WTC11 (cell line): ENCODE results near the gene CDKN2AIP. TPM values are rescaled to one million over a fixed set of nuclear protein-coding genes. Genes with fewer than 3 reads are reported as not detected.

Experiments
- ATAC-seq: fragments of 200-7000 bp; cut with Tn5 transposase; 2 replicates; pipeline ENCODE4 v1.10.0; 2021; ENCODE audit warnings: mild to moderate bottlenecking, moderate library complexity
- CTCF ChIA-PET: fragments of 300-600 bp; sonication (Branson Sonifier 250); formaldehyde crosslinking; loops from one replicate; lab custom pipeline; 2021; ENCODE audit warnings: antibody characterized with exemption; lab: Charles Lee
- POLR2A ChIA-PET: fragments of 350-600 bp; sonication (Branson Sonifier 250); formaldehyde crosslinking; loops from one replicate; lab custom pipeline; 2021; ENCODE audit warnings: antibody characterized with exemption; lab: Charles Lee
- DNase-seq: peaks from one replicate; pipeline ENCODE4 v3.0.0; 2021; ENCODE audit warnings: low spot score
- H3K27ac Mint-ChIP-seq: 2 replicates; pipeline ENCODE4 v1.8.0; 2021; ENCODE audit warnings: mixed read lengths
- H3K27me3 Mint-ChIP-seq: 2 replicates; pipeline ENCODE4 v1.8.0; 2021; ENCODE audit warnings: low read depth, mild to moderate bottlenecking, moderate library complexity, mixed read lengths
- H3K36me3 Mint-ChIP-seq: 2 replicates; pipeline ENCODE4 v1.8.0; 2021; ENCODE audit warnings: mixed read lengths
- H3K4me1 Mint-ChIP-seq: 2 replicates; pipeline ENCODE4 v1.8.0; 2022; ENCODE audit warnings: mixed read lengths
- H3K4me3 Mint-ChIP-seq: 2 replicates; pipeline ENCODE4 v1.8.0; 2021; ENCODE audit warnings: mild to moderate bottlenecking, moderate library complexity, mixed read lengths
- H3K9me3 Mint-ChIP-seq: 2 replicates; pipeline ENCODE4 v1.8.0; 2021; ENCODE audit warnings: mixed read lengths
- ATF1 ChIP-seq: sonication (generic); formaldehyde crosslinking; IDR thresholded peaks from 2 replicates; pipeline ENCODE4 v1.8.1; 2023; ENCODE audit warnings: mild to moderate bottlenecking, moderate library complexity, missing genetic modification reagents
- ETV6 ChIP-seq: sonication (generic); formaldehyde crosslinking; IDR thresholded peaks from 2 replicates; pipeline ENCODE4 v1.8.1; 2022; ENCODE audit warnings: mild to moderate bottlenecking, missing genetic modification reagents
- GABPB1 ChIP-seq: sonication (generic); formaldehyde crosslinking; IDR thresholded peaks from 2 replicates; pipeline ENCODE4 v1.8.1; 2023; ENCODE audit warnings: mild to moderate bottlenecking, missing genetic modification reagents
- JAZF1 ChIP-seq: fragments of 250-450 bp; sonication (Bioruptor Pico); IDR thresholded peaks from 2 replicates; pipeline ENCODE4 v1.9.0; 2021; ENCODE audit warnings: moderate library complexity, mild to moderate bottlenecking, inconsistent platforms
- KAT7 ChIP-seq: sonication (generic); formaldehyde crosslinking; IDR thresholded peaks from 2 replicates; pipeline ENCODE4 v1.8.1; 2023; ENCODE audit warnings: missing genetic modification reagents, mild to moderate bottlenecking, borderline replicate concordance
- RORB ChIP-seq: fragments of 250-450 bp; sonication (Bioruptor Pico); IDR thresholded peaks from 2 replicates; pipeline ENCODE4 v1.9.0; 2021; ENCODE audit warnings: mild to moderate bottlenecking
- total RNA-seq: library from RNA; stranded (reverse); gene quantifications from 3 replicates; pipeline ENCODE4 v1.2.3, GENCODE V29; 2021
- TF ChIP-seq, protein P1 (sequence below): fragments of 250-450 bp; sonication (Bioruptor Pico); IDR thresholded peaks from 2 replicates; pipeline ENCODE4 v2.1.2; 2022; ENCODE audit warnings: mild to moderate bottlenecking, moderate library complexity
- TF ChIP-seq, protein P2 (sequence below): sonication (generic); formaldehyde crosslinking; IDR thresholded peaks from 2 replicates; pipeline ENCODE4 v1.8.0; 2023; ENCODE audit warnings: mild to moderate bottlenecking, missing genetic modification reagents
- TF ChIP-seq, protein P3 (sequence below): fragments of 200-600 bp; IDR thresholded peaks from 2 replicates; pipeline ENCODE4 v1.8.0; 2022; ENCODE audit warnings: antibody characterized with exemption
- TF ChIP-seq, protein P4 (sequence below): fragments of 250-450 bp; sonication (Bioruptor Pico); IDR thresholded peaks from 2 replicates; pipeline ENCODE4 v1.9.0; 2021; ENCODE audit warnings: moderate library complexity, mild to moderate bottlenecking, inconsistent platforms, borderline replicate concordance
- TF ChIP-seq, protein P5 (sequence below): sonication (generic); formaldehyde crosslinking; IDR thresholded peaks from 2 replicates; pipeline ENCODE4 v1.8.0; 2022; ENCODE audit warnings: missing genetic modification reagents
- TF ChIP-seq, protein P6 (sequence below): sonication (generic); formaldehyde crosslinking; IDR thresholded peaks from 2 replicates; pipeline ENCODE4 v1.8.1; 2023; ENCODE audit warnings: mild to moderate bottlenecking, moderate library complexity, missing genetic modification reagents

Gene CDKN2AIP
- total RNA-seq, 1 experiment from 2014 or later = 13.7 TPM

DNA sequence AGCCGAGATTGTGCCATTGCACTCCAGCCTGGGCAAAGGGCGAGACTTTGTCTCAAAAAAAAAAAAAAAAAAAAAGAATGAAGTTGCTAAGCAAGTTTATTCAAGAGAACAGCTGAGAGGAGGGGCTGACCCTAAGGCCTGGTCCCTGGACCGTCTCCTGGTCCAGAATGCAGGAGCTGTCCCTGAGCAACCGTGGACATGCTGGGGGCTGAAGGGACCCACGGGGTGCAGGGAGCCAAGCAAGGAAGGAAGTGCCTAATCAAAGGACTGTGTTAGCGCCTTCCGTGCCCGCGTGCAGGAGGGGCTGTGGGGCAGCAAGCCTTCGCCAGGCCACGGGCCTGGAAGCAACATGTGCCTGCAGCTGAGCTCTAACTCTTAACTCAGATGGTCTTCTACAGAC is 39.1 kb upstream of the CDKN2AIP start (continued):
- TF ChIP-seq, protein P1, sequence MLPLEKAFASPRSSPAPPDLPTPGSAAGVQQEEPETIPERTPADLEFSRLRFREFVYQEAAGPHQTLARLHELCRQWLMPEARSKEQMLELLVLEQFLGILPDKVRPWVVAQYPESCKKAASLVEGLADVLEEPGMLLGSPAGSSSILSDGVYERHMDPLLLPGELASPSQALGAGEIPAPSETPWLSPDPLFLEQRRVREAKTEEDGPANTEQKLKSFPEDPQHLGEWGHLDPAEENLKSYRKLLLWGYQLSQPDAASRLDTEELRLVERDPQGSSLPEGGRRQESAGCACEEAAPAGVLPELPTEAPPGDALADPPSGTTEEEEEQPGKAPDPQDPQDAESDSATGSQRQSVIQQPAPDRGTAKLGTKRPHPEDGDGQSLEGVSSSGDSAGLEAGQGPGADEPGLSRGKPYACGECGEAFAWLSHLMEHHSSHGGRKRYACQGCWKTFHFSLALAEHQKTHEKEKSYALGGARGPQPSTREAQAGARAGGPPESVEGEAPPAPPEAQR (CRISPR knock-in tag) = no peak
- TF ChIP-seq, protein P2, sequence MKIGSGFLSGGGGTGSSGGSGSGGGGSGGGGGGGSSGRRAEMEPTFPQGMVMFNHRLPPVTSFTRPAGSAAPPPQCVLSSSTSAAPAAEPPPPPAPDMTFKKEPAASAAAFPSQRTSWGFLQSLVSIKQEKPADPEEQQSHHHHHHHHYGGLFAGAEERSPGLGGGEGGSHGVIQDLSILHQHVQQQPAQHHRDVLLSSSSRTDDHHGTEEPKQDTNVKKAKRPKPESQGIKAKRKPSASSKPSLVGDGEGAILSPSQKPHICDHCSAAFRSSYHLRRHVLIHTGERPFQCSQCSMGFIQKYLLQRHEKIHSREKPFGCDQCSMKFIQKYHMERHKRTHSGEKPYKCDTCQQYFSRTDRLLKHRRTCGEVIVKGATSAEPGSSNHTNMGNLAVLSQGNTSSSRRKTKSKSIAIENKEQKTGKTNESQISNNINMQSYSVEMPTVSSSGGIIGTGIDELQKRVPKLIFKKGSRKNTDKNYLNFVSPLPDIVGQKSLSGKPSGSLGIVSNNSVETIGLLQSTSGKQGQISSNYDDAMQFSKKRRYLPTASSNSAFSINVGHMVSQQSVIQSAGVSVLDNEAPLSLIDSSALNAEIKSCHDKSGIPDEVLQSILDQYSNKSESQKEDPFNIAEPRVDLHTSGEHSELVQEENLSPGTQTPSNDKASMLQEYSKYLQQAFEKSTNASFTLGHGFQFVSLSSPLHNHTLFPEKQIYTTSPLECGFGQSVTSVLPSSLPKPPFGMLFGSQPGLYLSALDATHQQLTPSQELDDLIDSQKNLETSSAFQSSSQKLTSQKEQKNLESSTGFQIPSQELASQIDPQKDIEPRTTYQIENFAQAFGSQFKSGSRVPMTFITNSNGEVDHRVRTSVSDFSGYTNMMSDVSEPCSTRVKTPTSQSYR (CRISPR knock-in tag) = no peak
- TF ChIP-seq ATF1 = no peak

DNA sequence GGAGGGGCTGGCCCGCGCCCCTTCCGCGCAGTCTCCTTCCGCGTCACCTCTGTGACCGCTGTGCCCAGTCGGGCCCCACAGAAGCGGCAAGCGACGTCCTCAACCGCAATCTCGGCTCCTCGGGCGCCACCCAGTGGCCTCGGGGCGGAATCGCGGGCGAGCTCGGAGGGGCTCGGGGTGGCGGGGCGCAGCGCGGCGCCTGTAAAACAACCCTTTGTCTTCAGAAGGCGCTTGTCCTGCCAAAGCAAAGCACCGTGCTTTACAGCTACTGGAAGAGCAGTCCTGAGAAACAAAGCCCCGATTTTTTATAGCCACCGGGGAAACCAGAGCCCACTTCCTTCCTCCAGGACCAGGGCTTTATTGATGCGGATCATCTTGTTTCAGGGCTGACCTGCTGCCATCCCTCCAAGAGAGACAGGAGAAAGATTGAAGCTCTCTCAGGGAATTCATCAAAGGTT is 37.3 kb upstream of the CDKN2AIP start:
- ChIA-PET POLR2A (no interaction called here), CTCF (interaction anchor here (0.5 to 1.9 kb wide), 39 partner anchors 8 to 584 kb away, joined by 3 to 22 read pairs (median 4); partner anchors contain the start of genes CDKN2AIP and WWC2)
- Mint-ChIP-seq H3K27ac (0 out of 2 replicates have a peak overlapping the region, but pooled peaks have one; percentile 72), H3K36me3 (no peaks in the 10 kb centered on the region), H3K4me1 (peaks cover 14% of the 10 kb centered on the region), H3K27me3 (no peaks in the 10 kb centered on the region; the same call in 1 of the 2 replicates), H3K9me3 (no peaks in the 10 kb centered on the region), H3K4me3 (peak overlapping the region; percentile 54)
- ATAC-seq = peak; percentile 93
- peak; percentile 95 for DNase-seq
- TF ChIP-seq, protein P3, sequence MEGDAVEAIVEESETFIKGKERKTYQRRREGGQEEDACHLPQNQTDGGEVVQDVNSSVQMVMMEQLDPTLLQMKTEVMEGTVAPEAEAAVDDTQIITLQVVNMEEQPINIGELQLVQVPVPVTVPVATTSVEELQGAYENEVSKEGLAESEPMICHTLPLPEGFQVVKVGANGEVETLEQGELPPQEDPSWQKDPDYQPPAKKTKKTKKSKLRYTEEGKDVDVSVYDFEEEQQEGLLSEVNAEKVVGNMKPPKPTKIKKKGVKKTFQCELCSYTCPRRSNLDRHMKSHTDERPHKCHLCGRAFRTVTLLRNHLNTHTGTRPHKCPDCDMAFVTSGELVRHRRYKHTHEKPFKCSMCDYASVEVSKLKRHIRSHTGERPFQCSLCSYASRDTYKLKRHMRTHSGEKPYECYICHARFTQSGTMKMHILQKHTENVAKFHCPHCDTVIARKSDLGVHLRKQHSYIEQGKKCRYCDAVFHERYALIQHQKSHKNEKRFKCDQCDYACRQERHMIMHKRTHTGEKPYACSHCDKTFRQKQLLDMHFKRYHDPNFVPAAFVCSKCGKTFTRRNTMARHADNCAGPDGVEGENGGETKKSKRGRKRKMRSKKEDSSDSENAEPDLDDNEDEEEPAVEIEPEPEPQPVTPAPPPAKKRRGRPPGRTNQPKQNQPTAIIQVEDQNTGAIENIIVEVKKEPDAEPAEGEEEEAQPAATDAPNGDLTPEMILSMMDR = peak; percentile 91
- TF ChIP-seq, protein P4, sequence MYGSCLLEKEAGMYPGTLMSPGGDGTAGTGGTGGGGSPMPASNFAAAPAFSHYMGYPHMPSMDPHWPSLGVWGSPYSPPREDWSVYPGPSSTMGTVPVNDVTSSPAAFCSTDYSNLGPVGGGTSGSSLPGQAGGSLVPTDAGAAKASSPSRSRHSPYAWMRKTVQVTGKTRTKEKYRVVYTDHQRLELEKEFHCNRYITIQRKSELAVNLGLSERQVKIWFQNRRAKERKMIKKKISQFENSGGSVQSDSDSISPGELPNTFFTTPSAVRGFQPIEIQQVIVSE (CRISPR knock-in tag) = no peak
- TF ChIP-seq RORB (CRISPR knock-in tag) (no peak), GABPB1 (CRISPR knock-in tag) (no peak; the same call in 1 of the 2 replicates), JAZF1 (no peak), KAT7 (CRISPR knock-in tag) (no peak), ETV6 (CRISPR knock-in tag) (peak; percentile 73; the same call in 1 of the 2 replicates)
- TF ChIP-seq, protein P5, sequence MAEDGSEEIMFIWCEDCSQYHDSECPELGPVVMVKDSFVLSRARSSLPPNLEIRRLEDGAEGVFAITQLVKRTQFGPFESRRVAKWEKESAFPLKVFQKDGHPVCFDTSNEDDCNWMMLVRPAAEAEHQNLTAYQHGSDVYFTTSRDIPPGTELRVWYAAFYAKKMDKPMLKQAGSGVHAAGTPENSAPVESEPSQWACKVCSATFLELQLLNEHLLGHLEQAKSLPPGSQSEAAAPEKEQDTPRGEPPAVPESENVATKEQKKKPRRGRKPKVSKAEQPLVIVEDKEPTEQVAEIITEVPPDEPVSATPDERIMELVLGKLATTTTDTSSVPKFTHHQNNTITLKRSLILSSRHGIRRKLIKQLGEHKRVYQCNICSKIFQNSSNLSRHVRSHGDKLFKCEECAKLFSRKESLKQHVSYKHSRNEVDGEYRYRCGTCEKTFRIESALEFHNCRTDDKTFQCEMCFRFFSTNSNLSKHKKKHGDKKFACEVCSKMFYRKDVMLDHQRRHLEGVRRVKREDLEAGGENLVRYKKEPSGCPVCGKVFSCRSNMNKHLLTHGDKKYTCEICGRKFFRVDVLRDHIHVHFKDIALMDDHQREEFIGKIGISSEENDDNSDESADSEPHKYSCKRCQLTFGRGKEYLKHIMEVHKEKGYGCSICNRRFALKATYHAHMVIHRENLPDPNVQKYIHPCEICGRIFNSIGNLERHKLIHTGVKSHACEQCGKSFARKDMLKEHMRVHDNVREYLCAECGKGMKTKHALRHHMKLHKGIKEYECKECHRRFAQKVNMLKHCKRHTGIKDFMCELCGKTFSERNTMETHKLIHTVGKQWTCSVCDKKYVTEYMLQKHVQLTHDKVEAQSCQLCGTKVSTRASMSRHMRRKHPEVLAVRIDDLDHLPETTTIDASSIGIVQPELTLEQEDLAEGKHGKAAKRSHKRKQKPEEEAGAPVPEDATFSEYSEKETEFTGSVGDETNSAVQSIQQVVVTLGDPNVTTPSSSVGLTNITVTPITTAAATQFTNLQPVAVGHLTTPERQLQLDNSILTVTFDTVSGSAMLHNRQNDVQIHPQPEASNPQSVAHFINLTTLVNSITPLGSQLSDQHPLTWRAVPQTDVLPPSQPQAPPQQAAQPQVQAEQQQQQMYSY (CRISPR knock-in tag) = no peak
- TF ChIP-seq, protein P6, sequence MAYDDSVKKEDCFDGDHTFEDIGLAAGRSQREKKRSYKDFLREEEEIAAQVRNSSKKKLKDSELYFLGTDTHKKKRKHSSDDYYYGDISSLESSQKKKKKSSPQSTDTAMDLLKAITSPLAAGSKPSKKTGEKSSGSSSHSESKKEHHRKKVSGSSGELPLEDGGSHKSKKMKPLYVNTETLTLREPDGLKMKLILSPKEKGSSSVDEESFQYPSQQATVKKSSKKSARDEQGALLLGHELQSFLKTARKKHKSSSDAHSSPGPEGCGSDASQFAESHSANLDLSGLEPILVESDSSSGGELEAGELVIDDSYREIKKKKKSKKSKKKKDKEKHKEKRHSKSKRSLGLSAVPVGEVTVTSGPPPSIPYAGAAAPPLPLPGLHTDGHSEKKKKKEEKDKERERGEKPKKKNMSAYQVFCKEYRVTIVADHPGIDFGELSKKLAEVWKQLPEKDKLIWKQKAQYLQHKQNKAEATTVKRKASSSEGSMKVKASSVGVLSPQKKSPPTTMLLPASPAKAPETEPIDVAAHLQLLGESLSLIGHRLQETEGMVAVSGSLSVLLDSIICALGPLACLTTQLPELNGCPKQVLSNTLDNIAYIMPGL (CRISPR knock-in tag) = peak; percentile 74; the same call in 1 of the 2 replicates
